GM19463 (cell line): ENCODE results near the gene NFATC1.

ENCODE experiments used
- ATAC-seq: cut with Tn5 transposase; IDR thresholded peaks from one replicate; pipeline ENCODE4 v1.9.1; 2021; ENCODE audit warnings: mild to moderate bottlenecking, moderate library complexity; ENCODE audit not compliant: unreplicated experiment

NFATC1 gene

GRCh38 chr18:79395761-79396404, at the start of gene NFATC1:
Gene NFATC1 (plus strand): TSS chr18:79395930. CDS start chr18:79396225, 295 bp downstream.
- peak; percentile 31 for ATAC-seq

GRCh38 chr18:79345981-79346380, 49.7 kb upstream of the NFATC1 start:
- no peak for ATAC-seq

GRCh38 chr18:79348066-79348465, 47.7 kb upstream of the NFATC1 start:
- ATAC-seq, result no peak

- no peak for ATAC-seq
Observed at GRCh38 chr18:79352432-79352831, 43.3 kb upstream of the NFATC1 start.

GRCh38 chr18:79353267-79353666, 42.5 kb upstream of the NFATC1 start:
- ATAC-seq, result no peak

GRCh38 chr18:79354350-79354749, 41.4 kb upstream of the NFATC1 start:
- no peak for ATAC-seq

- peak; percentile 30 for ATAC-seq
Observed at GRCh38 chr18:79355433-79356335, 40.0 kb upstream of the NFATC1 start.

GRCh38 chr18:79356435-79356834, 39.3 kb upstream of the NFATC1 start:
- peak; percentile 91 for ATAC-seq

- ATAC-seq, result no peak
Observed at GRCh38 chr18:79360933-79361332, 34.8 kb upstream of the NFATC1 start.

- no peak for ATAC-seq
Observed at GRCh38 chr18:79361766-79362522, 33.8 kb upstream of the NFATC1 start.

- ATAC-seq, result no peak
Observed at GRCh38 chr18:79365701-79366100, 30.0 kb upstream of the NFATC1 start.

GRCh38 chr18:79366177-79367094, 29.3 kb upstream of the NFATC1 start:
- no peak for ATAC-seq

GRCh38 chr18:79367480-79367879, 28.2 kb upstream of the NFATC1 start:
- ATAC-seq, result no peak

- ATAC-seq, result no peak
Observed at GRCh38 chr18:79367989-79368388, 27.7 kb upstream of the NFATC1 start.

- no peak for ATAC-seq
Observed at GRCh38 chr18:79368681-79369080, 27.0 kb upstream of the NFATC1 start.

GRCh38 chr18:79371561-79372121, 24.1 kb upstream of the NFATC1 start:
- peak; percentile 31 for ATAC-seq

- no peak for ATAC-seq
Observed at GRCh38 chr18:79372461-79372860, 23.3 kb upstream of the NFATC1 start.

GRCh38 chr18:79372991-79373390, 22.7 kb upstream of the NFATC1 start:
- ATAC-seq, result no peak

- ATAC-seq, result no peak
Observed at GRCh38 chr18:79373736-79374135, 22.0 kb upstream of the NFATC1 start.
